GM23248 (cell line): ENCODE results near the gene NCKAP1. TPM values are rescaled to one million over a fixed set of nuclear protein-coding genes. Genes with fewer than 3 reads are reported as not detected.
"Not testable (repeated sequence)": the region's sequence is repeated elsewhere in the genome, so short reads cannot be mapped to it uniquely, and the experiment has no call there.

Experiments
- DNase-seq: peaks from one replicate; pipeline ENCODE4 v3.0.0-alpha.2; 2015
- H2AFZ ChIP-seq: fragments of 200-600 bp; sonication (generic); 2 replicates; pipeline ENCODE4 v1.6.1; 2016; ENCODE audit warnings: antibody characterized with exemption
- H3F3A ChIP-seq: fragments of 200-600 bp; sonication (generic); 2 replicates; pipeline ENCODE4 v1.6.1; 2016; ENCODE audit warnings: mild to moderate bottlenecking, antibody characterized with exemption, mixed run types; ENCODE audit not compliant: insufficient read depth
- H3K27ac ChIP-seq: fragments of 200-600 bp; sonication (generic); 2 replicates; pipeline ENCODE4 v1.5.1; 2016; ENCODE audit warnings: mild to moderate bottlenecking
- H3K27me3 ChIP-seq: fragments of 200-600 bp; sonication (generic); replicated peaks from 2 replicates; pipeline ENCODE4 v1.6.1; 2016; ENCODE audit warnings: mild to moderate bottlenecking; ENCODE audit not compliant: insufficient read depth
- H3K36me3 ChIP-seq: fragments of 200-600 bp; sonication (generic); 2 replicates; pipeline ENCODE4 v1.6.1; 2016; ENCODE audit warnings: low read depth, mild to moderate bottlenecking
- H3K4me1 ChIP-seq: fragments of 200-600 bp; sonication (generic); 2 replicates; pipeline ENCODE4 v1.6.1; 2016; ENCODE audit warnings: mild to moderate bottlenecking; ENCODE audit not compliant: insufficient read depth
- H3K4me2 ChIP-seq: fragments of 200-600 bp; sonication (generic); one replicate; pipeline ENCODE4 v1.6.1; 2016; ENCODE audit warnings: mild to moderate bottlenecking; ENCODE audit not compliant: unreplicated experiment
- H3K4me3 ChIP-seq: fragments of 200-600 bp; sonication (generic); 2 replicates; pipeline ENCODE4 v1.5.1; 2016; ENCODE audit warnings: mild to moderate bottlenecking
- H3K79me2 ChIP-seq: fragments of 200-600 bp; sonication (generic); 2 replicates; pipeline ENCODE4 v1.6.1; 2016; ENCODE audit warnings: mild to moderate bottlenecking; ENCODE audit not compliant: insufficient read depth
- H3K9ac ChIP-seq: fragments of 200-600 bp; sonication (generic); 2 replicates; pipeline ENCODE4 v1.6.1; 2016; ENCODE audit warnings: mild to moderate bottlenecking
- H3K9me2 ChIP-seq: fragments of 200-600 bp; sonication (generic); 2 replicates; pipeline ENCODE4 v1.6.1; 2016; ENCODE audit warnings: mixed run types, mild to moderate bottlenecking, moderate library complexity; ENCODE audit not compliant: insufficient read depth
- H3K9me3 ChIP-seq: fragments of 200-600 bp; sonication (generic); one replicate; pipeline ENCODE4 v1.6.1; 2017; ENCODE audit warnings: low read depth
- H4K20me1 ChIP-seq: fragments of 200-600 bp; sonication (generic); 2 replicates; pipeline ENCODE4 v1.6.0; 2016; ENCODE audit not compliant: insufficient read depth
- EZH2 ChIP-seq: fragments of 200-600 bp; sonication (generic); IDR thresholded peaks from 2 replicates; pipeline ENCODE4 v1.6.1; 2018; ENCODE audit warnings: antibody characterized with exemption, mild to moderate bottlenecking; ENCODE audit not compliant: insufficient read depth, poor library complexity, severe bottlenecking
- EZH2phosphoT487 ChIP-seq: fragments of 200-600 bp; sonication (generic); IDR thresholded peaks from 2 replicates; pipeline ENCODE4 v1.6.1; 2018; ENCODE audit warnings: antibody characterized with exemption, moderate library complexity, mild to moderate bottlenecking, low read depth; ENCODE audit not compliant: insufficient read depth
- WGBS, 2 experiments: methylation state at CpG; one replicate each; pipeline ENCODE4 v1.1.6; 2015 to 2017; ENCODE audit warnings: low lambda C conversion rate in 2 of 2, low coverage in 1 of 2; ENCODE audit errors: missing lambda C conversion rate in 2 of 2; 5-methylcytosine and 5-hydroxymethylcytosine counted together
- in situ Hi-C: fragments of 300-500 bp; cut with MboI; formaldehyde crosslinking; loops from 2 replicates; pipeline ENCODE4 v1.15.0; 2020
- polyA plus RNA-seq: library from polyadenylated mRNA; unstranded; fragments of >200 nt; fragmentation: Nextera tagmentation; extraction: Ambion mirVana; gene quantifications from 2 replicates; pipeline ENCODE4 v1.2.1, GENCODE V29; 2016
- total RNA-seq: library from RNA; depleted of rRNA; stranded (reverse); fragments of >200 nt; shearing (Covaris generic); gene quantifications from 2 replicates; pipeline ENCODE4 v1.2.3, GENCODE V29; 2014

NCKAP1 gene
- total and polyA plus RNA-seq, 2 experiments from 2014 or later = 58.9 to 201 TPM

DNA sequence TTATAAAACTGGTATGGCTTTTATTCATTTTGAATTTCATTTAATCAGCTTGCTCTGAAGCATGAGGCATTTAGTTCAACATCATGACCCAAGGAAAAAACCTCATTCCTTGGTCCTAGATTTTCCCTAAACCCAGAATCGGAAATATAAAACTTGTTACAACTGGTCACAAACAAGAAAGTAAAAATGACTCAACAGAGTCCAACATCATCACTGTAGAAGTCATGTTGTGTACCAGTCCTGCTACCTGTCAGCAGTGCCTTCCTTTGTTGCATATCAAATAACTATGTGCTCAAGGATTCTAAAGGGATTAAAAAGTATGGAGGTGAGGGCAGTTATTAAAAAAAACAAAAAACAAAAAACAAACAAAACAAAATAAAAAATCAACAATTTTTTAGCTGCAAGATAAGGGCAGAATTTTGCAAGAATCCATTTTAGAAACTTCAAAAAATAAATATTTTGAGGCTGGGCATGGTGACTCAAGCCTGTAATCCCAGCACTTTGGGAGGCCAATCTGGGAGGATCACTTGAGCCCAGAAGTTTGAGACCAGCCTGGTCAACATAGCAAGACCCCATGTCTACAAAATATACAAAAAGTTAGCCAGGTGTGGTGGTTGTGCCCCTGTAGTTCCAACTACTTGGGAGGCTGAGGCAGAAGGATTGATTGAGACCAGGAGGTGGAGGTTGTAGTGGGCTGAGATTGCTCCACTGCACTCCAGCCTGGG lies 18.4 kb downstream of the NCKAP1 start:
- no peak for TF ChIP-seq EZH2
- TF ChIP-seq EZH2phosphoT487 = no peak
- H3K4me1 ChIP-seq = peaks cover 29% of the 10 kb centered on the region
- H3K36me3 ChIP-seq = peaks cover 22% of the 10 kb centered on the region; the same call in 1 of the 2 replicates
- no peaks in the 10 kb centered on the region for H3K27me3 ChIP-seq
- no peak overlapping the region for H3K9ac ChIP-seq
- H3K4me2 ChIP-seq = no peak overlapping the region
- H3K9me3 ChIP-seq = no peaks in the 10 kb centered on the region
- no peak overlapping the region for H2AFZ ChIP-seq
- 0 out of 2 replicates have a peak, but pooled peaks cover 6% of the 10 kb centered on the region for H3F3A ChIP-seq
- H3K27ac ChIP-seq = no peak overlapping the region
- 95 to 97% methylated on average over 1 of the region's 1 CpG for WGBS, 2 experiments
- DNase-seq = no peak
- peaks cover 100% of the 10 kb centered on the region for H3K79me2 ChIP-seq
- in situ Hi-C loops = no loop called here
- 0 out of 2 replicates have a peak, but pooled peaks cover 13% of the 10 kb centered on the region for H4K20me1 ChIP-seq
- no peak overlapping the region for H3K4me3 ChIP-seq
- H3K9me2 ChIP-seq = no peaks in the 10 kb centered on the region

DNA sequence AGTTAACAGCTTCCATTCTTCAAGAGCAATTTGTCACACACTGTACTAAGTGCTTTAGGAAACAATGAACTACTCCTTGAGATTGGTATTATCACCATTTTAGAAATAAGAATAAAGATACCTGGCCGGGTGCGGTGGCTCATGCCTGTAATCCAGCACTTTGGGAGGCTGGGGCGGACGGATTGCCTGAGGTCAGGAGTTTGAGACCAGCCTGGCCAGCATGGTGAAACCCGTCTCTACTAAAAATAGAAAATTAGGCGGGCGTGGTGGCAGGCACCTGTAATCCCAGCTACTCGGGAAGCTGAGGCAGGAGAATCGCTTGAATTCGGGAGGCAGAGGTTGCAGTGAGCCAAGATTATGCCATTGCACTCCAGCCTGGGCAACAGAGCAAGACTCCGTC lies 20.4 kb downstream of the NCKAP1 start:
- Histone ChIP-seq H3K36me3 (peaks cover 16% of the 10 kb centered on the region; the same call in 1 of the 2 replicates), H3K79me2 (peaks cover 100% of the 10 kb centered on the region), H4K20me1 (peaks cover 11% of the 10 kb centered on the region), H3K4me1 (peaks cover 22% of the 10 kb centered on the region)
- H3K9me2 ChIP-seq, in situ Hi-C loops, H2AFZ ChIP-seq, H3K27me3 ChIP-seq, H3K9ac ChIP-seq, H3K9me3 ChIP-seq, H3K27ac ChIP-seq, H3K4me3 ChIP-seq, H3K4me2 ChIP-seq, DNase-seq, H3F3A ChIP-seq: not testable (repeated sequence)
- 95 to 96% methylated on average over 11 of the region's 11 CpGs for WGBS, 2 experiments

DNA sequence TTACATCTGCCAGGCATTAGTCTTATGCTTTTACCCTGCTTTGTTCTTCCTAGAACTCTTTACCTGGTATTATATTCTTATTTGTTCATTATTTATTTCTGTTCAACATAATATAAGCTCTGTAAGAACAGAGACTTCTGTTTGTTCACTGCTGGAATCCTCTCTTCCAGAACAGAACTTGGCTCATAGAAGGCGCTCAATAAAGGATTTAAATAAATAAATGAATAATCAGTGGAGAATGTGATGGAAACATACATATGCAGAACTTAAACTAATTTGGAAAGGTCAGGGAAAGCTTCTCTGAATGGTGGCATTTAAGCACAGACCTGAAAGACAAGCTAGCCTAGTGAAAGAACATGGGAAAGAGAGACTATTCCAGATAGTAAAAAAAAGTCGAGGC lies 24.3 kb downstream of the NCKAP1 start:
- H3F3A ChIP-seq = no peaks in the 10 kb centered on the region
- peaks cover 100% of the 10 kb centered on the region for H3K79me2 ChIP-seq
- DNase-seq = no peak
- H3K9me2 ChIP-seq = no peaks in the 10 kb centered on the region
- H3K27ac ChIP-seq = no peak overlapping the region
- H2AFZ ChIP-seq = no peak overlapping the region
- H3K4me2 ChIP-seq = no peak overlapping the region
- in situ Hi-C loops = no loop called here
- WGBS, 2 experiments = 96 to 97% methylated on average over 2 of the region's 2 CpGs
- TF ChIP-seq EZH2phosphoT487 = no peak
- TF ChIP-seq EZH2 = no peak
- H3K9me3 ChIP-seq = no peaks in the 10 kb centered on the region
- no peaks in the 10 kb centered on the region for H3K27me3 ChIP-seq
- no peak overlapping the region for H3K9ac ChIP-seq
- H4K20me1 ChIP-seq = peaks cover 11% of the 10 kb centered on the region
- H3K36me3 ChIP-seq = 0 out of 2 replicates have a peak, but pooled peaks cover 6% of the 10 kb centered on the region
- no peak overlapping the region for H3K4me3 ChIP-seq
- peaks cover 24% of the 10 kb centered on the region for H3K4me1 ChIP-seq

DNA sequence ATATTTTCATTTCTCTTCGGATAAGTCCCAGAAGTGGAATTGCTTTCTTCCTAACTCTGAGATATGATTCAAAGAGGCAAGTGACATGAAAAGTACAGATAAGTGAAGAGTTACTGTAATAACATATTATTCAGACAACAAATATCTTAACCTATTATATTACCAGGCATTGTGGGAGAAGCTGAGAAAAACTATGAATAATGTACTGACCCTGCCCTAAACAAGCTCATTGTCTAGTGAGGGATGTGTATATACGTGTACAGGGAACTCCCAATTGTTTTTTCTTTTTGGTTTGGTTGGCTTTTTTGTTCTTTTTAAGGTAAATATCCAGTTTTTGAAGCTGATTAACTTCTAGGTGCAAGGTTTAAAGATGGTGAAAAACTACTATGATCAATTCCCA lies 26.5 kb downstream of the NCKAP1 start:
- 92 to 100% methylated on average over 2 of the region's 2 CpGs for WGBS, 2 experiments
- H4K20me1 ChIP-seq = peaks cover 15% of the 10 kb centered on the region

More for the DNA sequence above, 26.5 kb downstream of the NCKAP1 start:
- Histone ChIP-seq H3K4me1 (peaks cover 24% of the 10 kb centered on the region), H3K9me3 (no peaks in the 10 kb centered on the region), H3K4me2 (no peak overlapping the region), H3K79me2 (peaks cover 100% of the 10 kb centered on the region), H3F3A (no peaks in the 10 kb centered on the region; the same call in 1 of the 2 replicates), H3K9me2 (no peaks in the 10 kb centered on the region), H3K27me3 (no peaks in the 10 kb centered on the region), H2AFZ (no peak overlapping the region), H3K4me3 (no peak overlapping the region), H3K9ac (no peak overlapping the region), H3K36me3 (0 out of 2 replicates have a peak, but pooled peaks cover 6% of the 10 kb centered on the region), H3K27ac (no peak overlapping the region)
- no peak for DNase-seq
- in situ Hi-C loops = no loop called here
- TF ChIP-seq EZH2phosphoT487 (no peak), EZH2 (no peak)
